WTC11 (cell line): ENCODE measurements around the gene MYOZ3.

Experiments
- CREB1 ChIP-seq: sonication (generic); formaldehyde crosslinking; IDR thresholded peaks from 2 replicates; pipeline ENCODE4 v1.8.0; 2023; ENCODE audit warnings: mild to moderate bottlenecking, missing genetic modification reagents
- GABPB1 ChIP-seq: sonication (generic); formaldehyde crosslinking; IDR thresholded peaks from 2 replicates; pipeline ENCODE4 v1.8.1; 2023; ENCODE audit warnings: mild to moderate bottlenecking, missing genetic modification reagents
- HMGA2 ChIP-seq: fragments of 250-450 bp; sonication (Bioruptor Pico); IDR thresholded peaks from 2 replicates; pipeline ENCODE4 v1.4.0; 2021; ENCODE audit warnings: mild to moderate bottlenecking, moderate library complexity
- KAT7 ChIP-seq: sonication (generic); formaldehyde crosslinking; IDR thresholded peaks from 2 replicates; pipeline ENCODE4 v1.8.1; 2023; ENCODE audit warnings: missing genetic modification reagents, mild to moderate bottlenecking, borderline replicate concordance
- MLX ChIP-seq: sonication (generic); formaldehyde crosslinking; IDR thresholded peaks from 2 replicates; pipeline ENCODE4 v1.8.1; 2023; ENCODE audit warnings: mild to moderate bottlenecking, missing genetic modification reagents, moderate library complexity
- NFYB ChIP-seq: sonication (generic); formaldehyde crosslinking; conservative IDR thresholded peaks from 2 replicates; pipeline ENCODE4 v1.8.0; 2022; ENCODE audit warnings: low read depth, missing genetic modification reagents
- NR3C1 ChIP-seq: sonication (generic); formaldehyde crosslinking; conservative IDR thresholded peaks from 2 replicates; pipeline ENCODE4 v1.8.1; 2023; ENCODE audit warnings: low read depth, mild to moderate bottlenecking, missing genetic modification reagents
- SP1 ChIP-seq: sonication (generic); formaldehyde crosslinking; conservative IDR thresholded peaks from 2 replicates; pipeline ENCODE4 v1.8.1; 2022; ENCODE audit warnings: missing genetic modification reagents
- ZNF121 ChIP-seq: sonication (generic); formaldehyde crosslinking; IDR thresholded peaks from 2 replicates; pipeline ENCODE4 v1.8.0; 2023; ENCODE audit warnings: missing genetic modification reagents
- TF ChIP-seq, protein P1 (sequence below): fragments of 200-600 bp; IDR thresholded peaks from 2 replicates; pipeline ENCODE4 v1.8.0; 2022; ENCODE audit warnings: antibody characterized with exemption
- TF ChIP-seq, protein P2 (sequence below): sonication (generic); formaldehyde crosslinking; IDR thresholded peaks from 2 replicates; pipeline ENCODE4 v1.8.0; 2022; ENCODE audit warnings: mild to moderate bottlenecking, missing genetic modification reagents
- TF ChIP-seq, protein P3 (sequence below): sonication (generic); formaldehyde crosslinking; IDR thresholded peaks from 2 replicates; pipeline ENCODE4 v1.8.1; 2022; ENCODE audit warnings: missing genetic modification reagents, borderline replicate concordance

- TF ChIP-seq MLX = no peak
- TF ChIP-seq, protein P1, sequence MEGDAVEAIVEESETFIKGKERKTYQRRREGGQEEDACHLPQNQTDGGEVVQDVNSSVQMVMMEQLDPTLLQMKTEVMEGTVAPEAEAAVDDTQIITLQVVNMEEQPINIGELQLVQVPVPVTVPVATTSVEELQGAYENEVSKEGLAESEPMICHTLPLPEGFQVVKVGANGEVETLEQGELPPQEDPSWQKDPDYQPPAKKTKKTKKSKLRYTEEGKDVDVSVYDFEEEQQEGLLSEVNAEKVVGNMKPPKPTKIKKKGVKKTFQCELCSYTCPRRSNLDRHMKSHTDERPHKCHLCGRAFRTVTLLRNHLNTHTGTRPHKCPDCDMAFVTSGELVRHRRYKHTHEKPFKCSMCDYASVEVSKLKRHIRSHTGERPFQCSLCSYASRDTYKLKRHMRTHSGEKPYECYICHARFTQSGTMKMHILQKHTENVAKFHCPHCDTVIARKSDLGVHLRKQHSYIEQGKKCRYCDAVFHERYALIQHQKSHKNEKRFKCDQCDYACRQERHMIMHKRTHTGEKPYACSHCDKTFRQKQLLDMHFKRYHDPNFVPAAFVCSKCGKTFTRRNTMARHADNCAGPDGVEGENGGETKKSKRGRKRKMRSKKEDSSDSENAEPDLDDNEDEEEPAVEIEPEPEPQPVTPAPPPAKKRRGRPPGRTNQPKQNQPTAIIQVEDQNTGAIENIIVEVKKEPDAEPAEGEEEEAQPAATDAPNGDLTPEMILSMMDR = no peak
- no peak for TF ChIP-seq SP1 (CRISPR knock-in tag)
- TF ChIP-seq HMGA2 = no peak
- TF ChIP-seq, protein P2, sequence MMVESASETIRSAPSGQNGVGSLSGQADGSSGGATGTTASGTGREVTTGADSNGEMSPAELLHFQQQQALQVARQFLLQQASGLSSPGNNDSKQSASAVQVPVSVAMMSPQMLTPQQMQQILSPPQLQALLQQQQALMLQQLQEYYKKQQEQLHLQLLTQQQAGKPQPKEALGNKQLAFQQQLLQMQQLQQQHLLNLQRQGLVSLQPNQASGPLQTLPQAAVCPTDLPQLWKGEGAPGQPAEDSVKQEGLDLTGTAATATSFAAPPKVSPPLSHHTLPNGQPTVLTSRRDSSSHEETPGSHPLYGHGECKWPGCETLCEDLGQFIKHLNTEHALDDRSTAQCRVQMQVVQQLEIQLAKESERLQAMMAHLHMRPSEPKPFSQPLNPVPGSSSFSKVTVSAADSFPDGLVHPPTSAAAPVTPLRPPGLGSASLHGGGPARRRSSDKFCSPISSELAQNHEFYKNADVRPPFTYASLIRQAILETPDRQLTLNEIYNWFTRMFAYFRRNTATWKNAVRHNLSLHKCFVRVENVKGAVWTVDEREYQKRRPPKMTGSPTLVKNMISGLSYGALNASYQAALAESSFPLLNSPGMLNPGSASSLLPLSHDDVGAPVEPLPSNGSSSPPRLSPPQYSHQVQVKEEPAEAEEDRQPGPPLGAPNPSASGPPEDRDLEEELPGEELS (CRISPR knock-in tag) = no peak
- TF ChIP-seq GABPB1 (CRISPR knock-in tag) = no peak
- TF ChIP-seq NFYB (CRISPR knock-in tag) = no peak
- no peak for TF ChIP-seq CREB1 (CRISPR knock-in tag)
- TF ChIP-seq KAT7 = no peak
- no peak for TF ChIP-seq ZNF121 (CRISPR knock-in tag)
- TF ChIP-seq, protein P3, sequence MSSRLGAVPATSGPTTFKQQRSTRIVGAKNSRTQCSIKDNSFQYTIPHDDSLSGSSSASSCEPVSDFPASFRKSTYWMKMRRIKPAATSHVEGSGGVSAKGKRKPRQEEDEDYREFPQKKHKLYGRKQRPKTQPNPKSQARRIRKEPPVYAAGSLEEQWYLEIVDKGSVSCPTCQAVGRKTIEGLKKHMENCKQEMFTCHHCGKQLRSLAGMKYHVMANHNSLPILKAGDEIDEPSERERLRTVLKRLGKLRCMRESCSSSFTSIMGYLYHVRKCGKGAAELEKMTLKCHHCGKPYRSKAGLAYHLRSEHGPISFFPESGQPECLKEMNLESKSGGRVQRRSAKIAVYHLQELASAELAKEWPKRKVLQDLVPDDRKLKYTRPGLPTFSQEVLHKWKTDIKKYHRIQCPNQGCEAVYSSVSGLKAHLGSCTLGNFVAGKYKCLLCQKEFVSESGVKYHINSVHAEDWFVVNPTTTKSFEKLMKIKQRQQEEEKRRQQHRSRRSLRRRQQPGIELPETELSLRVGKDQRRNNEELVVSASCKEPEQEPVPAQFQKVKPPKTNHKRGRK (CRISPR knock-in tag) = no peak
- TF ChIP-seq NR3C1 (CRISPR knock-in tag) = no peak
These were observed 41.5 kb upstream of the MYOZ3 start for GRCh38 chr5:150619359-150620230.
